NCI-H2196 treated with DMSO at 0.1 percent for 48 hours (cell line): Measurements from ENCODE around the gene SCYGR2.
"Not testable (repeated sequence)": the region's sequence is repeated elsewhere in the genome, so short reads cannot be mapped to it uniquely, and the experiment has no call there.

Experiments used
- DNase-seq: peaks from one replicate; lab custom pipeline; 2025; ENCODE audit not compliant: unreplicated experiment; lab: John Stamatoyannopoulos, UW

Gene SCYGR2, protein sequence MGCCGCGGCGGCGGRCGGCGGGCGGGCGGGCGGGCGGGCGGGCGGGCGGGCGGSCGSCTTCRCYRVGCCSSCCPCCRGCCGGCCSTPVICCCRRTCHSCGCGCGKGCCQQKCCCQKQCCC

GRCh38 chr2:227598835-227599503 is at the start of gene SCYGR2:
Gene SCYGR2, plus strand, starts transcription at chr2:227598893. Its CDS starts 0 bp downstream, at chr2:227598893.
- DNase-seq = not testable (repeated sequence)

- DNase-seq = no peak
Observed at GRCh38 chr2:227551836-227552235, 46.9 kb upstream of the SCYGR2 start.

DNA sequence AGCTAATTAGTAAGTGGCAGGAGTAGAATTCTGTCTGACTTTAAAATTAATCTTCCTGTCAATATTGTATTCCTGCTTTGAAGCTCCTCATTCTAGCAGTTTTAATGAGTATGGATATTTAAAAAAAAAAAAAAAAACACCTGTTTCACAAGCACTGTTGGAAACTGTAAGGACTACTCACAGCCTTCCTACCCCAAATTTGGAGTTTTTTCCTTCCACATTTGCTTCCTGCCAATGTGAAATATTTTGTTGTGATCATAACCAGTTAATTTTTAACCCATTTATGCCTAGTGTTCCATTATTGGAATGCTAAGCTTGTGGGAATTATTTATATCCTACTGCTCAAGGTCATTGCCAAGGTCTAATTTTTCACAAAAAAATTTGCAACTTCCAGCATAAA is 36.1 kb upstream of the SCYGR2 start:
- DNase-seq = no peak

- DNase-seq = no peak
Observed at GRCh38 chr2:227565080-227565479, 33.6 kb upstream of the SCYGR2 start.

- no peak for DNase-seq
Observed at GRCh38 chr2:227566012-227566411, 32.7 kb upstream of the SCYGR2 start.

DNA sequence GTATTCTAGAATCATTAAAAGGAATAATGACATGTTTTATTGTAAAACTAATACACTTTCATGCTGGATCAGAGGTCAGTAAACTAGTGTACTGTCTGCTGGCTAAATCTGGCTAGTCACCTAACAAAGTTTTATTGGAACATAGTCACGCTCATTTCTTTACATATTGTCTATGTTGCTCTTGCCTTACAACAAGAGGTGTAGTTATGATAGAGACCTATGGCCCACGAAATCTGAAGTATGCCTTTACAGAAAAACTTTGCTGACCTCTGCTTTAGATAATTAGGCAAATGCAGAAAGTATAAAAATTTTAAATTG is 29.9 kb upstream of the SCYGR2 start:
- no peak for DNase-seq

DNA sequence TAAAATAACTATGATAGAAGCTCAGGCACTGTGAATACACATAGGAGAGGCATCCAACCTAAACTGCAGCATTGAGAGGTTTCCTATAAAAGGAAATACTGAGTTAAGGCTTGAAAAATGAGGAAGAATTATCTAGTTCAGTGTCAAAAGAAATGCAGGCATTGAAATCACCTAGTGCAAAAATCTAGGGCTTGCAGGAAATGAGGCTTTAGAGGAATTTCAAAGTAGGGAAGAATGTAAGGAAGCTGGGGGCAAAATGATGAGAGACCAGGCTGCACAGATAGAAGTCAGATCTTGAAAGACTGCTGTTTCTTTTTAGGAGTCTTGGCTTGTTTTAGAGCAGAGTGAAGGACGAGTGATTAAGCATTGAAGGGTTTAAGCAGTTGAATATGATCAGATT is 28.1 kb upstream of the SCYGR2 start:
- DNase-seq = no peak

- DNase-seq = no peak
Observed at GRCh38 chr2:227576110-227576509, 22.6 kb upstream of the SCYGR2 start.

DNA sequence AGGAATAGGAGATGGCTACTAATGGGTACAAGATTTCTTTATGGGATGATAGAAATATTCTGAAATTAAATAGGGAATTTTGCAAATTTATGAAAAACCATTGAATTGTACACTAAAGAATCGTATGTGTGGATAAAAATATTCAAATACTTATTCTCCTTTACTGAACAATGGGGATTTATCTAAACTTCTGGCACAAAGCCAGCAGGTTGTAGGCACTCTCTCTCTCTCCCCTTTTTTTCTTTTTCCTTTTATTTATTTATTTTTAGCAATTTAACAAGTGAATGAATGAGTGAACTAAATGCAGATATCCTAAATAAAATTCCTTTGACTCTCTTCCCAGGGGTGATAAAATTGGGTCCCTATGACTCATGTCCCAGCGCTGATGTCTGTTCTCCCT is 21.9 kb upstream of the SCYGR2 start:
- DNase-seq = no peak

GRCh38 chr2:227577555-227577954 is 21.1 kb upstream of the SCYGR2 start:
- no peak for DNase-seq

GRCh38 chr2:227578642-227579041 is 20.1 kb upstream of the SCYGR2 start:
- DNase-seq = no peak

DNA sequence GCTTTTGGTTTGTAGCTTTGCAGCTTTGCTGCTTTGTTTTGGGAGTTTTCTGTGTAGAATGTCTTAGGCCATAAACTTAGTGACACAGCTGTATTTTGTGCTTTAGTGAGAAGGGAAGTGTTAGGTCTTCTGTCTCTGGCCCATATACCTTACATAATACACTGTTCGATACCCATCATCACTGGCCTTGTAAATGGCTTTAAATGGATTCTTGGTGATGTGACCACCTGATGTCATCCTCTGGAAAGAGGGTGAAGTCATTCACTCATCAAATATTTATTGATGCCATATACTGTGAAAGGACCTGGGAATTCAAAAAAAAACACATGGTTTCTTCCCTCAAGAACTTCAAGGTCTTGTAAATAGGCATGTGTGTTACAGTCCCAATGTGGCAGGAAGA is 18.9 kb upstream of the SCYGR2 start:
- DNase-seq = no peak

- DNase-seq = no peak
Observed at GRCh38 chr2:227582369-227582768, 16.3 kb upstream of the SCYGR2 start.

- DNase-seq = no peak
Observed at GRCh38 chr2:227592694-227593387, 5.9 kb upstream of the SCYGR2 start.

- DNase-seq = no peak
Observed at GRCh38 chr2:227595797-227596196, 2.9 kb upstream of the SCYGR2 start.

- no peak for DNase-seq
Observed at GRCh38 chr2:227597036-227597435, 1.7 kb upstream of the SCYGR2 start.

DNA sequence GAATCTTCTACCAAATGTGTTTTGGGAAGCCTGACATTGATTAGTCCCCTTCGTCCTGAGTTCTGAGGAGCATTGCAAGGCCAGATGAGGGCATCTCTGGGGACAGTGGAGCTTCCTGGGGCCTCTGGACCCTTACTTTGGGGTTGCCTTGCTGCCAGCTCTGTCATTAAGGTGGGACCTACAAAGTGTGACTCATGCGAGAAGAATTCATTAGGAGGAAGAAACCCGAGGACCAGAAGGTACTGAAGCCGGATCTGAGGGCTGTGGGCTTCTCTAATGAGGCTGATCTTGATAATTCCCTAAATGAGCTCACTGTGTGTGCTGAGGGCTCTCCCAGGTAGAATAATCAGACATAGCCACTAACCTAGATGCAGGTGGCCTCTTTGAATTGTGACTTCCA is 695 bp upstream of the SCYGR2 start:
- no peak for DNase-seq

- no peak for DNase-seq
Observed at GRCh38 chr2:227602358-227602757, 3.7 kb downstream of the SCYGR2 start.

DNA sequence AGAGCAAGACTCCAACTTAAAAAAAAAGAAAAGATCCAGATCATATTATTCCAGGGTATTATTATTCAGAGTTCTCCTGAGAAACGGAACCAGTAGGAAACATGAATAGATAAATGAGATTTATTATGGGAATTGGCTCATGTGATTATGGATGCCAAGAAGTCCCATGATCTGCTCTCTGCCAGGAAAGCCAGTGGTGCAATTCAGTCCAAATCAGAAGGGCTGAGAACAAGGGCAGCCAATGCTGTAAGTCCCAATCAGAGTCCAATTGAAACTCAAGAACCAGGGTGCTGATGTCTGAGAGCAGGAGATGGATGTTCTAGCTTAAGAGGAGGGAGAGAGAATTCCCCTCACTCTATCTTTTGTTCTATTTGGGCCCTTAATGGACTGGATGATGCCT is 7.8 kb downstream of the SCYGR2 start:
- no peak for DNase-seq

DNA sequence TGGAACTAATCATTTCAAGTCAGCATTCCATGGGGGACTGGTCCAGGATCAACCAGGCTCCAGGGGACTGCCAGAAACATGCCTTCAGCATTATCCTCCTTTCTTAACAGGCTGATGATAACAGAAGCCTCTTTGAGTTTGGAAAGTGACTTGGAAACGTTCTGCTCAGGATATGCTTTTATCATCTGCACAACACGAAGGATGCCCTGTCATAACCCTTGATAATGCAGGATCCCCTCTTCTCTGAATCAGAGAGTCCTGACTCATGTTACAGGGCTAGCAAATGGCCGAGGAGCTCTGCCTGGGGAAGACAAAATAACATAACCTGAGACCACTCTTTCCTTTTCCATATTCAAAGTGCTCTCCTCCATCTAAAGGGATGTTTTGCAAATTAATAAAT is 9.2 kb downstream of the SCYGR2 start:
- no peak for DNase-seq

DNA sequence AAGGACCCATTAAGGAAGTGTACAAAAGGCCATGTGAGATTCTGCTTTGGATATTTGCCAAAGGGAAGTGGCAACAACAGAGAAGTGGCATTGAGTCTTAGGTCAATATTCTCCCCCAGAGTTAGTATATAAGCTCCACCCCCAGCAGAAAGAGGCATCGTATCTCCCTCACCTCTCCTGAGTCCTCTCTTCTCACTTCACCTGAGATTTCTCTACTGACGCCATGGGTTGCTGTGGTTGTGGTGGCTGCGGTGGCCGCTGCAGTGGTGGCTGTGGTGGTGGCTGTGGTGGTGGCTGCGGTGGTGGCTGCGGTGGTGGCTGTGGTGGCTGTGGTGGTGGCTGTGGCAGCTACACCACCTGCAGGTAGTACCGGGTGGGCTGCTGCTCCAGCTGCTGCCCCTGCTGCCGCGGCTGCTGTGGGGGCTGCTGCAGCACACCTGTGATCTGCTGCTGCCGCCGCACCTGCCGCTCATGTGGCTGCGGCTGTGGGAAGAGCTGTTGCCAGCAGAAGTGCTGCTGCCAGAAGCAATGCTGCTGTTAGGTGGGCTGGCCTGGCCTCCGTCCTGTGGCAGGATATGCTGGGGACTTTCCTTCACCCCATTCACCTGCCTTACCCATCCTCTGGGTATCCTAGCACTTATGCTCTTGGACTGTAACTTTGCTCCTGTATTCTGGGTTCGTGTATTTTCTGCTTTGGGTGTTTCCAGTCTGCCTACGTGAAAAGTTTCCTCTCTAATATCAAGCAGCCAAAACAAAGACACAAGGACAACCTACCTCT is 10.1 kb downstream of the SCYGR2 start:
- no peak for DNase-seq

DNA sequence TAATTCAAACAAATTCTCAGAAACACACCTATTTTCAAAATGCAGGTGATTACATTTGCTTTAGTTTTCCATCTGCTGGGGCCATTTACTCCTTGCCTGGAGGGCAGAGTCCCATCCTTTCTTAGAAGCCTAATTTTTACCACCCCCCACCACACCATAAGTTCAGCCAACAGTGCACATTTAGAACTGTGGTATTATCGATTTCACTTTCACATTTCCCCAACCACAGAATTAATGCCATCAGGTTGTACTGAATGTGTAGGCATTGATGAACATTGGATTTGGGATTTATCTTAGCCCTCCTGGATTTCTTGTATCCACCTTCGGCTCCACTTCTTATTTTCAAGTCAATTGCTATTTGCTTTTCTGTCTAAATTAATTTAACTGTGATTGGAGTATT is 11.4 kb downstream of the SCYGR2 start:
- no peak for DNase-seq
